ENCODE data around the gene PLD4. TPM values are rescaled to one million over a fixed set of nuclear protein-coding genes. Genes with fewer than 3 reads are reported as not detected.

PLD4 gene
- total RNA-seq, 1 experiment from 2014 or later = 0.15 TPM

DNA sequence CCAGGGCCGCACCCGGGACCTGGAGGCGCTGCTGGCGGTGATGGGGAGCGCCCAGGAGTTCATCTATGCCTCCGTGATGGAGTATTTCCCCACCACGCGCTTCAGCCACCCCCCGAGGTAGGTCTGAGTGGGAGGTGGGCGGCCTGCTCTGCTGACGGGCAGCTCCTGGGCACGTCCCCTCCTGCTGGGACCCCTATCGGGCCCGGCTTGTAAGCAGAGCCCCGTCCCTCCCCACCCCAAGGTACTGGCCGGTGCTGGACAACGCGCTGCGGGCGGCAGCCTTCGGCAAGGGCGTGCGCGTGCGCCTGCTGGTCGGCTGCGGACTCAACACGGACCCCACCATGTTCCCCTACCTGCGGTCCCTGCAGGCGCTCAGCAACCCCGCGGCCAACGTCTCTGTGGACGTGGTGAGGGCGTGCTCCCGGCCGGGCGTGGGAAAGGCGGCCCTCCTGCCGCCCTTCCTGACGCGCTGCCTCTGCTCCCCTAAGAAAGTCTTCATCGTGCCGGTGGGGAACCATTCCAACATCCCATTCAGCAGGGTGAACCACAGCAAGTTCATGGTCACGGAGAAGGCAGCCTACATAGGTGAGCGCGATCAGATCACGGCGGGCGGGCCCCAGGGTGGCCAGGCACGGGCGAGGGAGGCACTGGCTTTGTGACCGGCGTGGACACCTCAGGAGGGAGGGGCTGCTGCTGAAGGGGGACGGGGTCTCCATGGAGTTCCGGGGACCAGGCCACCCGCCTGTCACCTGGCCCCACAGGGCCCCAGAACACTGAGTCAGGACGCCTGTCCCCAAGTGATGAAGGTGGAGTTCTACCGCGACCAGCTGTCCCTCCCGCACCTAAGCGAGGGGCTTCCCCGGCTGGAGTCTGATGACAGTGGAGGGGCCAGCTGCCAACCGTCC is 7.3 kb downstream of the PLD4 start:
- in situ Hi-C loops (cut with HindIII; ENCODE audit: low pct_unique_long_range_greater_than_20kb, low sequenced_read_pairs) = no loop called here
- H3K27me3 ChIP-seq (ENCODE audit: control insufficient read depth, insufficient read depth, low read length) = no peaks in the 10 kb centered on the region
- no TSS peak for BruUV-seq (replicated peaks)
- no peaks in the 10 kb centered on the region for H3K9me3 ChIP-seq (ENCODE audit: control insufficient read depth, insufficient read depth, low read depth, low read length)
- ATAC-seq (no peak), DNase-seq (ENCODE audit: low read depth, low spot score) (no peak)
- ChIA-PET POLR2A (no interaction called here), CTCF (interaction anchor here (1.0 kb wide), 1 partner anchor 13 kb away, joined by 3 read pairs; no protein-coding TSS in a partner anchor)
- TF ChIP-seq SIN3A (IDR thresholded peaks at IDR 0.05; ENCODE audit: borderline replicate concordance, insufficient read depth, low read depth, low read length) (no peak), POLR2AphosphoS5 (IDR thresholded peaks at IDR 0.05; ENCODE audit: low read depth, low read length) (no peak), TCF7L2 (IDR thresholded peaks at IDR 0.05; ENCODE audit: low read depth, low read length) (no peak)
- TF ChIP-seq, protein P1, sequence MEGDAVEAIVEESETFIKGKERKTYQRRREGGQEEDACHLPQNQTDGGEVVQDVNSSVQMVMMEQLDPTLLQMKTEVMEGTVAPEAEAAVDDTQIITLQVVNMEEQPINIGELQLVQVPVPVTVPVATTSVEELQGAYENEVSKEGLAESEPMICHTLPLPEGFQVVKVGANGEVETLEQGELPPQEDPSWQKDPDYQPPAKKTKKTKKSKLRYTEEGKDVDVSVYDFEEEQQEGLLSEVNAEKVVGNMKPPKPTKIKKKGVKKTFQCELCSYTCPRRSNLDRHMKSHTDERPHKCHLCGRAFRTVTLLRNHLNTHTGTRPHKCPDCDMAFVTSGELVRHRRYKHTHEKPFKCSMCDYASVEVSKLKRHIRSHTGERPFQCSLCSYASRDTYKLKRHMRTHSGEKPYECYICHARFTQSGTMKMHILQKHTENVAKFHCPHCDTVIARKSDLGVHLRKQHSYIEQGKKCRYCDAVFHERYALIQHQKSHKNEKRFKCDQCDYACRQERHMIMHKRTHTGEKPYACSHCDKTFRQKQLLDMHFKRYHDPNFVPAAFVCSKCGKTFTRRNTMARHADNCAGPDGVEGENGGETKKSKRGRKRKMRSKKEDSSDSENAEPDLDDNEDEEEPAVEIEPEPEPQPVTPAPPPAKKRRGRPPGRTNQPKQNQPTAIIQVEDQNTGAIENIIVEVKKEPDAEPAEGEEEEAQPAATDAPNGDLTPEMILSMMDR (IDR thresholded peaks at IDR 0.05) = no peak
- TF ChIP-seq, protein P2, sequence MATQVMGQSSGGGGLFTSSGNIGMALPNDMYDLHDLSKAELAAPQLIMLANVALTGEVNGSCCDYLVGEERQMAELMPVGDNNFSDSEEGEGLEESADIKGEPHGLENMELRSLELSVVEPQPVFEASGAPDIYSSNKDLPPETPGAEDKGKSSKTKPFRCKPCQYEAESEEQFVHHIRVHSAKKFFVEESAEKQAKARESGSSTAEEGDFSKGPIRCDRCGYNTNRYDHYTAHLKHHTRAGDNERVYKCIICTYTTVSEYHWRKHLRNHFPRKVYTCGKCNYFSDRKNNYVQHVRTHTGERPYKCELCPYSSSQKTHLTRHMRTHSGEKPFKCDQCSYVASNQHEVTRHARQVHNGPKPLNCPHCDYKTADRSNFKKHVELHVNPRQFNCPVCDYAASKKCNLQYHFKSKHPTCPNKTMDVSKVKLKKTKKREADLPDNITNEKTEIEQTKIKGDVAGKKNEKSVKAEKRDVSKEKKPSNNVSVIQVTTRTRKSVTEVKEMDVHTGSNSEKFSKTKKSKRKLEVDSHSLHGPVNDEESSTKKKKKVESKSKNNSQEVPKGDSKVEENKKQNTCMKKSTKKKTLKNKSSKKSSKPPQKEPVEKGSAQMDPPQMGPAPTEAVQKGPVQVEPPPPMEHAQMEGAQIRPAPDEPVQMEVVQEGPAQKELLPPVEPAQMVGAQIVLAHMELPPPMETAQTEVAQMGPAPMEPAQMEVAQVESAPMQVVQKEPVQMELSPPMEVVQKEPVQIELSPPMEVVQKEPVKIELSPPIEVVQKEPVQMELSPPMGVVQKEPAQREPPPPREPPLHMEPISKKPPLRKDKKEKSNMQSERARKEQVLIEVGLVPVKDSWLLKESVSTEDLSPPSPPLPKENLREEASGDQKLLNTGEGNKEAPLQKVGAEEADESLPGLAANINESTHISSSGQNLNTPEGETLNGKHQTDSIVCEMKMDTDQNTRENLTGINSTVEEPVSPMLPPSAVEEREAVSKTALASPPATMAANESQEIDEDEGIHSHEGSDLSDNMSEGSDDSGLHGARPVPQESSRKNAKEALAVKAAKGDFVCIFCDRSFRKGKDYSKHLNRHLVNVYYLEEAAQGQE (IDR thresholded peaks at IDR 0.05; ENCODE audit: insufficient read depth in 1 of 2, low read depth in 2 of 2, low read length in 1 of 2) = no peak
- no peak overlapping the region for H3K4me3 ChIP-seq (ENCODE audit: low read depth in 2 of 2, low read length in 2 of 2)
- no peaks in the 10 kb centered on the region for H3K4me1 ChIP-seq (ENCODE audit: control insufficient read depth, insufficient read depth, low read length)
- H3K27ac ChIP-seq (ENCODE audit: low read length) = no peak overlapping the region
- H3K36me3 ChIP-seq (ENCODE audit: control insufficient read depth, insufficient read depth, low read length) = no peaks in the 10 kb centered on the region
- intact Hi-C loops (cut with micrococcal nuclease; ENCODE audit: unreplicated experiment) = no loop called here

DNA sequence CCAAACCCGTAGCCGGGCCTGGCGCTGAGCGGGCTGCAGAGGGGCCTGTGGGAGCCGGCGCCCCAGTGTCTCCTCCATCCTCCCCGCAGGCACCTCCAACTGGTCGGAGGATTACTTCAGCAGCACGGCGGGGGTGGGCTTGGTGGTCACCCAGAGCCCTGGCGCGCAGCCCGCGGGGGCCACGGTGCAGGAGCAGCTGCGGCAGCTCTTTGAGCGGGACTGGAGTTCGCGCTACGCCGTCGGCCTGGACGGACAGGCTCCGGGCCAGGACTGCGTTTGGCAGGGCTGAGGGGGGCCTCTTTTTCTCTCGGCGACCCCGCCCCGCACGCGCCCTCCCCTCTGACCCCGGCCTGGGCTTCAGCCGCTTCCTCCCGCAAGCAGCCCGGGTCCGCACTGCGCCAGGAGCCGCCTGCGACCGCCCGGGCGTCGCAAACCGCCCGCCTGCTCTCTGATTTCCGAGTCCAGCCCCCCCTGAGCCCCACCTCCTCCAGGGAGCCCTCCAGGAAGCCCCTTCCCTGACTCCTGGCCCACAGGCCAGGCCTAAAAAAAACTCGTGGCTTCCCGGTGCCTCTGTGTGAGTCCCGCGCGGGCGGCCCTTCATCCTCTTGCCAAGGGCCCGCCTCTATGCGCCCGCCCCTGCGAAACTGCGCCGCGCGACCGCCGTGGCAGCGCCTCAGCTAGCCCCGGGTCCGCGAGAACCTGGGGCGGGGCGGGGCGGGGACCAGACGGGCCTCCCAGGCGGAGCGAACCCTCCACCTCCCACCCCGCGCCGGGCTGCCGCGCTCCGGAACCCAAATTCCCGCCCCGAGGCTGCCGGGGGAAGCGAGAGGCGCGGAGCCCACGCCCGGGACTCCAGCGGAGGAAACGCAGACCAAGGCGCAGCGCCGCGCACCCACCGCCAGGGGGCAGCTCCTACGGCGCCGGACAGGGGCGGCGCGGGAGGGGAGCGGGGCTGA is 8.3 kb downstream of the PLD4 start:
- in situ Hi-C loops (cut with HindIII; ENCODE audit: low pct_unique_long_range_greater_than_20kb, low sequenced_read_pairs) = no loop called here
- Histone ChIP-seq H3K27ac (ENCODE audit: low read length) (no peak overlapping the region), H3K9me3 (ENCODE audit: control insufficient read depth, insufficient read depth, low read depth, low read length) (no peaks in the 10 kb centered on the region), H3K27me3 (ENCODE audit: control insufficient read depth, insufficient read depth, low read length) (no peaks in the 10 kb centered on the region), H3K4me1 (ENCODE audit: control insufficient read depth, insufficient read depth, low read length) (no peaks in the 10 kb centered on the region), H3K4me3 (ENCODE audit: low read depth in 2 of 2, low read length in 2 of 2) (peak overlapping the region; percentile 44 to 50), H3K36me3 (ENCODE audit: control insufficient read depth, insufficient read depth, low read length) (no peaks in the 10 kb centered on the region)
- ChIA-PET POLR2A (interaction anchor here (0.6 kb wide), 1 partner anchor 49 kb away, joined by 3 read pairs; no protein-coding TSS in a partner anchor), CTCF (interaction anchor here (1.0 kb wide), 1 partner anchor 14 kb away, joined by 3 read pairs; no protein-coding TSS in a partner anchor)
- ATAC-seq (peak; percentile 76), DNase-seq (ENCODE audit: low read depth, low spot score) (peak; percentile 15)
- intact Hi-C loops (cut with micrococcal nuclease; ENCODE audit: unreplicated experiment) = no loop called here
- no TSS peak for BruUV-seq (replicated peaks)
- TF ChIP-seq, protein P1 (IDR thresholded peaks at IDR 0.05) = peak; percentile 81
- TF ChIP-seq TCF7L2 (IDR thresholded peaks at IDR 0.05; ENCODE audit: low read depth, low read length) = no peak
- peak; percentile 24; the same call in 1 of the 2 replicates for TF ChIP-seq POLR2AphosphoS5 (IDR thresholded peaks at IDR 0.05; ENCODE audit: low read depth, low read length)
